ENCODE data around the gene ZFP42. TPM values are rescaled to one million over a fixed set of nuclear protein-coding genes. Genes with fewer than 3 reads are reported as not detected.

ZFP42 gene
- polyA plus RNA-seq, 3 donors: not detected

GRCh38 chr4:187983746-187984145 lies 11.8 kb upstream of the ZFP42 start:
- Histone ChIP-seq H3K4me3 (replicated peaks in 1 of 3; ENCODE audit: low read depth in 2 of 3, low read length in 3 of 3) (no peak overlapping the region), H3K9me3 (replicated peaks in 1 of 2; ENCODE audit: control insufficient read depth in 1 of 2, insufficient read depth in 1 of 2, low read length in 2 of 2) (peaks cover 16 to 34% of the 10 kb centered on the region in 2 donors), H4K20me1 (ENCODE audit: insufficient read depth, low read length) (no peaks in the 10 kb centered on the region), H3K4me1 (ENCODE audit: control insufficient read depth in 1 of 2, insufficient read depth in 2 of 2, low read length in 2 of 2) (no peaks in the 10 kb centered on the region), H2AFZ (ENCODE audit: insufficient read depth, low read depth, low read length, poor library complexity, severe bottlenecking) (no peak overlapping the region), H3K9ac (ENCODE audit: insufficient read depth, low read length, poor library complexity, severe bottlenecking) (no peak overlapping the region), H3K36me3 (replicated peaks in 1 of 2; ENCODE audit: control insufficient read depth in 1 of 2, insufficient read depth in 2 of 2, low read length in 2 of 2) (no peaks in the 10 kb centered on the region), H3K27ac (ENCODE audit: low read depth in 1 of 2, low read length in 2 of 2) (no peak overlapping the region), H3K27me3 (ENCODE audit: control insufficient read depth in 2 of 2, insufficient read depth in 2 of 2, low read length in 2 of 2) (no peaks in the 10 kb centered on the region), H3K79me2 (ENCODE audit: insufficient read depth, low read length) (no peaks in the 10 kb centered on the region), H3K4me2 (replicated peaks; ENCODE audit: extremely low read depth, low read length, poor library complexity, severe bottlenecking) (no peak overlapping the region)
- H3K9me3 Mint-ChIP-seq: peaks cover 7 to 38% (median 15%) of the 10 kb centered on the region in 7 donors
- no peak for DNase-seq
- no peak for TF ChIP-seq CTCF (IDR thresholded peaks at IDR 0.05)
- H3K27me3 Mint-ChIP-seq (ENCODE audit: low read depth in 3 of 3): no peaks in the 10 kb centered on the region
- no peak overlapping the region for H3K4me3 Mint-ChIP-seq
- WGBS (ENCODE audit: insufficient coverage): 100% methylated on average over 2 of the region's 2 CpGs
- intact Hi-C loops (cut with micrococcal nuclease): no loop called here
- H3K36me3 Mint-ChIP-seq: no peaks in the 10 kb centered on the region
- no peaks in the 10 kb centered on the region for H3K4me1 Mint-ChIP-seq
- no peak overlapping the region for H3K27ac Mint-ChIP-seq

GRCh38 chr4:187992971-187993370 lies 2.6 kb upstream of the ZFP42 start:
- DNase-seq: no peak
- Histone ChIP-seq H2AFZ (ENCODE audit: insufficient read depth, low read depth, low read length, poor library complexity, severe bottlenecking) (no peak overlapping the region), H3K9ac (ENCODE audit: insufficient read depth, low read length, poor library complexity, severe bottlenecking) (no peak overlapping the region), H3K27me3 (ENCODE audit: control insufficient read depth in 2 of 2, insufficient read depth in 2 of 2, low read length in 2 of 2) (peaks cover 0 to 12% of the 10 kb centered on the region in 2 donors), H3K79me2 (ENCODE audit: insufficient read depth, low read length) (no peaks in the 10 kb centered on the region), H3K36me3 (replicated peaks in 1 of 2; ENCODE audit: control insufficient read depth in 1 of 2, insufficient read depth in 2 of 2, low read length in 2 of 2) (no peaks in the 10 kb centered on the region), H3K4me3 (replicated peaks in 1 of 3; ENCODE audit: low read depth in 2 of 3, low read length in 3 of 3) (no peak overlapping the region), H3K4me1 (ENCODE audit: control insufficient read depth in 1 of 2, insufficient read depth in 2 of 2, low read length in 2 of 2) (no peaks in the 10 kb centered on the region), H3K27ac (ENCODE audit: low read depth in 1 of 2, low read length in 2 of 2) (no peak overlapping the region), H4K20me1 (ENCODE audit: insufficient read depth, low read length) (no peaks in the 10 kb centered on the region), H3K9me3 (replicated peaks in 1 of 2; ENCODE audit: control insufficient read depth in 1 of 2, insufficient read depth in 1 of 2, low read length in 2 of 2) (peaks cover 36 to 42% of the 10 kb centered on the region in 2 donors), H3K4me2 (replicated peaks; ENCODE audit: extremely low read depth, low read length, poor library complexity, severe bottlenecking) (no peak overlapping the region)
- Mint-ChIP-seq H3K4me1 (no peaks in the 10 kb centered on the region), H3K36me3 (no peaks in the 10 kb centered on the region), H3K27me3 (ENCODE audit: low read depth in 3 of 3) (peaks cover 12 to 31% (median 19%) of the 10 kb centered on the region in 3 donors), H3K4me3 (no peak overlapping the region), H3K9me3 (peaks cover 21 to 50% (median 36%) of the 10 kb centered on the region in 7 donors), H3K27ac (no peak overlapping the region)
- intact Hi-C loops (cut with micrococcal nuclease): no loop called here
- no CpG with 5 or more reads among the region's 5 CpGs for WGBS (ENCODE audit: insufficient coverage)
- no peak for TF ChIP-seq CTCF (IDR thresholded peaks at IDR 0.05)

Measured in CD14-positive monocyte (primary cell).